ENCODE measurements around the gene SLC35F6.

Gene SLC35F6

GRCh38 chr2:26739514-26739913, 24.6 kb upstream of the SLC35F6 start:
- no peak overlapping the region for H3K4me3 ChIP-seq (ENCODE audit: insufficient read length, low read depth)
- H3K9me3 ChIP-seq (ENCODE audit: insufficient read depth, low read length), result no peaks in the 10 kb centered on the region
- TF ChIP-seq SUZ12 (IDR thresholded peaks at IDR 0.05; ENCODE audit: extremely low read depth, insufficient read depth, insufficient read length) (no peak), ZNF274 (IDR thresholded peaks at IDR 0.05; ENCODE audit: low read depth, low read length) (no peak), YY1 (IDR thresholded peaks at IDR 0.05; ENCODE audit: insufficient read depth, insufficient read length) (no peak)
- peaks cover 5% of the 10 kb centered on the region for H3K4me1 ChIP-seq (ENCODE audit: insufficient read depth, insufficient read length)
- no peak for DNase-seq (ENCODE audit: low read depth, low spot score)
- no peak overlapping the region for H3K9ac ChIP-seq (ENCODE audit: insufficient read length, low read depth)
- no peaks in the 10 kb centered on the region for H3K36me3 ChIP-seq (ENCODE audit: insufficient read depth, insufficient read length, low read length)
- no peaks in the 10 kb centered on the region for H3K27me3 ChIP-seq (ENCODE audit: insufficient read depth, insufficient read length)

- Histone ChIP-seq H3K4me1 (ENCODE audit: insufficient read depth, insufficient read length) (peaks cover 5% of the 10 kb centered on the region), H3K27me3 (ENCODE audit: insufficient read depth, insufficient read length) (no peaks in the 10 kb centered on the region), H3K9ac (ENCODE audit: insufficient read length, low read depth) (no peak overlapping the region), H3K9me3 (ENCODE audit: insufficient read depth, low read length) (no peaks in the 10 kb centered on the region), H3K4me3 (ENCODE audit: insufficient read length, low read depth) (no peak overlapping the region), H3K36me3 (ENCODE audit: insufficient read depth, insufficient read length, low read length) (no peaks in the 10 kb centered on the region)
- DNase-seq (ENCODE audit: low read depth, low spot score), result no peak
- TF ChIP-seq ZNF274 (IDR thresholded peaks at IDR 0.05; ENCODE audit: low read depth, low read length) (no peak), SUZ12 (IDR thresholded peaks at IDR 0.05; ENCODE audit: extremely low read depth, insufficient read depth, insufficient read length) (no peak), YY1 (IDR thresholded peaks at IDR 0.05; ENCODE audit: insufficient read depth, insufficient read length) (no peak)
Measured at GRCh38 chr2:26740346-26740745, 23.7 kb upstream of the SLC35F6 start.

GRCh38 chr2:26740890-26741302, 23.2 kb upstream of the SLC35F6 start:
- no peaks in the 10 kb centered on the region for H3K27me3 ChIP-seq (ENCODE audit: insufficient read depth, insufficient read length)
- no peak for DNase-seq (ENCODE audit: low read depth, low spot score)
- peaks cover 5% of the 10 kb centered on the region for H3K4me1 ChIP-seq (ENCODE audit: insufficient read depth, insufficient read length)
- TF ChIP-seq SUZ12 (IDR thresholded peaks at IDR 0.05; ENCODE audit: extremely low read depth, insufficient read depth, insufficient read length) (no peak), YY1 (IDR thresholded peaks at IDR 0.05; ENCODE audit: insufficient read depth, insufficient read length) (no peak), ZNF274 (IDR thresholded peaks at IDR 0.05; ENCODE audit: low read depth, low read length) (no peak)
- H3K9ac ChIP-seq (ENCODE audit: insufficient read length, low read depth), result no peak overlapping the region
- no peaks in the 10 kb centered on the region for H3K36me3 ChIP-seq (ENCODE audit: insufficient read depth, insufficient read length, low read length)
- H3K9me3 ChIP-seq (ENCODE audit: insufficient read depth, low read length), result no peaks in the 10 kb centered on the region
- no peak overlapping the region for H3K4me3 ChIP-seq (ENCODE audit: insufficient read length, low read depth)

- peaks cover 5% of the 10 kb centered on the region for H3K4me1 ChIP-seq (ENCODE audit: insufficient read depth, insufficient read length)
- no peak overlapping the region for H3K9ac ChIP-seq (ENCODE audit: insufficient read length, low read depth)
- H3K27me3 ChIP-seq (ENCODE audit: insufficient read depth, insufficient read length), result no peaks in the 10 kb centered on the region
Measured at GRCh38 chr2:26742048-26742770, 21.9 kb upstream of the SLC35F6 start.

GRCh38 chr2:26743852-26744251, 20.2 kb upstream of the SLC35F6 start:
- H3K4me1 ChIP-seq (ENCODE audit: insufficient read depth, insufficient read length), result peaks cover 5% of the 10 kb centered on the region
- no peak overlapping the region for H3K9ac ChIP-seq (ENCODE audit: insufficient read length, low read depth)
- no peak for TF ChIP-seq ZNF274 (IDR thresholded peaks at IDR 0.05; ENCODE audit: low read depth, low read length)
- no peak for TF ChIP-seq YY1 (IDR thresholded peaks at IDR 0.05; ENCODE audit: insufficient read depth, insufficient read length)
- TF ChIP-seq SUZ12 (IDR thresholded peaks at IDR 0.05; ENCODE audit: extremely low read depth, insufficient read depth, insufficient read length), result no peak
- DNase-seq (ENCODE audit: low read depth, low spot score), result no peak
- H3K9me3 ChIP-seq (ENCODE audit: insufficient read depth, low read length), result no peaks in the 10 kb centered on the region
- no peak overlapping the region for H3K4me3 ChIP-seq (ENCODE audit: insufficient read length, low read depth)
- H3K36me3 ChIP-seq (ENCODE audit: insufficient read depth, insufficient read length, low read length), result no peaks in the 10 kb centered on the region
- H3K27me3 ChIP-seq (ENCODE audit: insufficient read depth, insufficient read length), result no peaks in the 10 kb centered on the region

More at GRCh38 chr2:26742048-26742770, 21.9 kb upstream of the SLC35F6 start:
- Histone ChIP-seq H3K36me3 (ENCODE audit: insufficient read depth, insufficient read length, low read length) (no peaks in the 10 kb centered on the region), H3K4me3 (ENCODE audit: insufficient read length, low read depth) (no peak overlapping the region), H3K9me3 (ENCODE audit: insufficient read depth, low read length) (no peaks in the 10 kb centered on the region)
- TF ChIP-seq ZNF274 (IDR thresholded peaks at IDR 0.05; ENCODE audit: low read depth, low read length), result no peak
- no peak for TF ChIP-seq SUZ12 (IDR thresholded peaks at IDR 0.05; ENCODE audit: extremely low read depth, insufficient read depth, insufficient read length)
- TF ChIP-seq YY1 (IDR thresholded peaks at IDR 0.05; ENCODE audit: insufficient read depth, insufficient read length), result no peak
- no peak for DNase-seq (ENCODE audit: low read depth, low spot score)

- TF ChIP-seq ZNF274 (IDR thresholded peaks at IDR 0.05; ENCODE audit: low read depth, low read length) (no peak), YY1 (IDR thresholded peaks at IDR 0.05; ENCODE audit: insufficient read depth, insufficient read length) (no peak), SUZ12 (IDR thresholded peaks at IDR 0.05; ENCODE audit: extremely low read depth, insufficient read depth, insufficient read length) (no peak)
- H3K9me3 ChIP-seq (ENCODE audit: insufficient read depth, low read length), result no peaks in the 10 kb centered on the region
- no peaks in the 10 kb centered on the region for H3K36me3 ChIP-seq (ENCODE audit: insufficient read depth, insufficient read length, low read length)
- H3K9ac ChIP-seq (ENCODE audit: insufficient read length, low read depth), result no peak overlapping the region
- H3K27me3 ChIP-seq (ENCODE audit: insufficient read depth, insufficient read length), result no peaks in the 10 kb centered on the region
- no peak for DNase-seq (ENCODE audit: low read depth, low spot score)
- H3K4me1 ChIP-seq (ENCODE audit: insufficient read depth, insufficient read length), result peaks cover 5% of the 10 kb centered on the region
- no peak overlapping the region for H3K4me3 ChIP-seq (ENCODE audit: insufficient read length, low read depth)
Measured at GRCh38 chr2:26744953-26745352, 19.1 kb upstream of the SLC35F6 start.

GRCh38 chr2:26745609-26746327, 18.3 kb upstream of the SLC35F6 start:
- H3K4me3 ChIP-seq (ENCODE audit: insufficient read length, low read depth), result no peak overlapping the region
- H3K27me3 ChIP-seq (ENCODE audit: insufficient read depth, insufficient read length), result no peaks in the 10 kb centered on the region
- TF ChIP-seq YY1 (IDR thresholded peaks at IDR 0.05; ENCODE audit: insufficient read depth, insufficient read length) (no peak), ZNF274 (IDR thresholded peaks at IDR 0.05; ENCODE audit: low read depth, low read length) (no peak), SUZ12 (IDR thresholded peaks at IDR 0.05; ENCODE audit: extremely low read depth, insufficient read depth, insufficient read length) (no peak)
- peak; percentile 83 for DNase-seq (ENCODE audit: low read depth, low spot score)
- H3K9me3 ChIP-seq (ENCODE audit: insufficient read depth, low read length), result no peaks in the 10 kb centered on the region
- H3K9ac ChIP-seq (ENCODE audit: insufficient read length, low read depth), result no peak overlapping the region
- peaks cover 3% of the 10 kb centered on the region for H3K4me1 ChIP-seq (ENCODE audit: insufficient read depth, insufficient read length)
- no peaks in the 10 kb centered on the region for H3K36me3 ChIP-seq (ENCODE audit: insufficient read depth, insufficient read length, low read length)
